ENCODE measurements around the gene EIF2A.
"Not testable (repeated sequence)": the region's sequence is repeated elsewhere in the genome, so short reads cannot be mapped to it uniquely, and the experiment has no call there.

EIF2A gene

DNA sequence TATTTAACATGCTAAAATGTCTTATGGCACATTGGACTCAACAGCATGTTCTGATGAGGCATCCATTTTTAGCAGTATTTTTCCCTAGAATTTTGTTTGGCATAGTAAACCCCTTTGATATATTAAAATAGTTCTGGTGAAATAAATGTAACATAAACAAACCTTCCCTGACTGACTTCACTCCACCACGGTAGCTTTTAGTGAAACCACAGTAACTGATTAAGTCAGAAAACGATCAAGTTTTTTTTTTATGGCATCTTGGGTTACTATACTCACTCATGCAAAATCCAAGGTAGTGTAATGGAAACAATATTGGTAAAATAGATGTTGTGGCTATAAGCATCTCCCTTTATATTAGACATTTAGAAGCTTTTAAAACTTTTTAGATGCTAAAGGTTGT is 3.1 kb upstream of the EIF2A start:
- no peak for DNase-seq (ENCODE audit: low spot score)

DNA sequence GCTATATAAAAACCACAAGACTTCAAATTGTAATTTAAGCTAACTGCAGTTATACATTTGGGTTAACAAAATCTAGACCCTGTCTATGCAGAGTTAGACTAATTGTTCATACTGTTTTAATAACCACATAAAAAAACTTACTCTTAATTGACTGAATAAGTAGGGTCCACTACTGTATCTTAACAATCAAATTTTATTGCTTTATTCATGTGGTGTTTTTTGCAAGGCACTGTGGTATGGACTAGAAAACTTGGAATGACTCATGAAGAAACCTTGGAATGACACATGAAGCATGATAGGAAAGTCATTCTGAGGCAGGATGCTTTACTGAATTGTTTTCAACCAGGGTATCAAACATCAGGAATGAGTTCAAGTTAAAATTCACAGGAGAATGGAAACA is 2.5 kb upstream of the EIF2A start:
- DNase-seq (ENCODE audit: low spot score), result peak; percentile 35

DNA sequence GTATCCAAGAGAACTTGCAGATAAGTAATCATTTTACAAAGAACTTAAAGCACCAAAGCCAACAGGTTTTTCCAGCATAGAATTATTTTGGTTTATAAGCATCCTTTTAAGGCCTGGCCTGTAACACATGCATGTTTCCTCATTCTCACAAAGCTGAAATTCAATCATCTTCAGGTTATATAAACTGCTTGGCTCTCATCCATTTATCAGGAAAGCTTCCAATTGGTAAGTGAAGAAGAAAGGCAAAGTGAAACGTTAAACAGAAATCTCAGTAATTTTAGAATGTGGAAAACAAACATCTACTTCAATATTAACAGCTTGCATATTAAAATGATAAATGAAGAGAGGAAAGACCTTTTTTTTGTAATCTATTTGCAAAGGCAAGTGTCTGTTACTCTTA is 1.9 kb upstream of the EIF2A start:
- no peak for DNase-seq (ENCODE audit: low spot score)

DNA sequence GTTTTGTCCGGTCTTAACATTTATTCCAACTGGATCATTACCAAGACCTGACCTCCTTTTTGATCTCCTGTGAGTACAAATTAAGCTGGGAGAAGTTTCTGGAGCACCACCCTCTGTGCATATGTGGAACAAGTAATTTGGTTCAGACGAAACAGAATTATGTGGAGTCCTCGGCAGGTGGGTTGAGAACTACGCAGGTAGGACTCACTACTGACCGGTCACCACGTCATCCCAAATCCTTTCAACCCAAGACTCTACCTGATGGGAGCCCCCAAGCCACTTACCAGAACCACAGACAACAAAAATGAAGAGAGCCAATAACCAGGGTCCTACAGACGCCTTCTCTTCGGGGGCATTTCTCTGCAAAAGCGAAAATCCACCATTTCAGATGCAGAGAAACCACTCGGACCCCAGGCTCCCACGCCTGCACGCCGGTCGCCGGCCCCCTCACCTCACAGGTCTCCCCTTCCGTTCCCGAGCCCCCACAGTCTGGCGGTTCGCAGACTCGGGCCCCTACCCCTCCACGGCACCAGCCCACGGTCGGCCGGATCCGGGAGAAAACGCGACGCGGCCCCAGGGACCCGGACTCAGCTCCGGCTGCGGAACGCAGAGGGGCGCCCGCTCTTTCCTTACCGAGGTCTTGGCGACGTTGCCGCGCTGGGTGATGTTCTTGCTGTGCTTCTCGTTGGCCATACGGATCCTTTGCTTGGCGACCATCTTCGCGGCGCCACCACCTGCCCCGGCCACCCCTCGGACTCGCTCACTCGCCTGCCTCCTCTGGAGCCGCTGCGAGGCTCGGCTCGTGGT is 965 bp upstream of the EIF2A start:
- no peak for DNase-seq (ENCODE audit: low spot score)

DNA sequence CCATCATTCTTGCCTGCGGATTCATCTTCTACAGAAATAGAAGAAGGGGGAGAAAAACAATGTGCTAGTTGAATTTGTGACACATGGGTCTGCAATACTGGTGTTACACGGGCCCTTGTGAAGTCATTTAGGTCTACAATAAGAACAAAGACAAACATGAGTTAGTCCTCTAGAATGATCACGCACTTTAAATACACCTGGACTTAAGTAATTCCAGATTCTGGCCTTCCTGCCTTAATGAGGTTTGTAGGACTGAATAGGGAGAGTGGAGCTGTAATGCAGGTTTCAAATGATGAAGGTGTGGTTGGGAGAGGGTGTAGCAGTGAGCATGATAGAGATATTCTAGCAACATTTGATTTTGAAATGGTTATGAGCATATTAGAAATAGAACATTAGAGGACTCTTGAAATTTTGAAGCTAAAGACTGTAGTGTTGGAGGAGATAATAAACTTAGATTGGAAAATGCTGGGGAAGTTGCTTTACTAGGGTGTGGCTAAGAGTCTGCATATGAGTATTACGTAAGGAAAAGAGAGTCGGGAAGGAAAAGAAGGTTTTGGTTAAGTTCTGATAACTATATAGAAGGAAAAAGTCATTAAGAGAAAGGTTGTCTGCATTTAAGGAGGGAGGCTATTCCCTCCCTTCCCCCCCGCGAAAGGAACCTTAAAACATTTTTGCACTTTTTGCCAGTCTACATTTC is 606 bp downstream of the EIF2A start:
- no peak for DNase-seq (ENCODE audit: low spot score)

DNA sequence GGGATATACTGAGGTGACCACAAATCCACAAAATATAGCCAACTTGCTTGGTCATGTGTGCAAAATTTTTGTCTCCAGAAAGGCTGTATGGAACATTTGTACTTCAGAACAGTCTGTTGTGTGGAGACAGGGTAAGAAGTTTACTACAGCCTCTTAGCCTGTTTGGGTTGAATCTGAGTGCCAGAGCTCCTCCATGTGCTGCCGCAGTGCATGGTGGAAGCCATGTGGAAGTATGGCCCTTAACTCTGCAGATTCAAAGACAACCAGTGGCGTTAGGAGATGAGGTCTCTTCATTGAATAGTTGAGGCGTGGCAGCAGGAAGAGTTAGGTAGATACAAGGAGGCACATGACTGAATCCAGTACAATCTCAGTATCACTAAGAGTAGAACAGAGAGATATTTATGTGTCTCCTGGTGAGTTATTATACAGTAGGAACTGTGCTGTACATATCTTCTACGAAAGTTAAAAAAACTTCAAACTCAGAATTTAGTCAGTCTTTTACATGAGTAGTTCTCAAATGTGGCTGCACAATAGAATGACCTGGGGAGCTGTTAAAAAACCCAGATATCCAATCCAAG is 9.4 kb downstream of the EIF2A start:
- no peak for DNase-seq (ENCODE audit: low spot score)

DNA sequence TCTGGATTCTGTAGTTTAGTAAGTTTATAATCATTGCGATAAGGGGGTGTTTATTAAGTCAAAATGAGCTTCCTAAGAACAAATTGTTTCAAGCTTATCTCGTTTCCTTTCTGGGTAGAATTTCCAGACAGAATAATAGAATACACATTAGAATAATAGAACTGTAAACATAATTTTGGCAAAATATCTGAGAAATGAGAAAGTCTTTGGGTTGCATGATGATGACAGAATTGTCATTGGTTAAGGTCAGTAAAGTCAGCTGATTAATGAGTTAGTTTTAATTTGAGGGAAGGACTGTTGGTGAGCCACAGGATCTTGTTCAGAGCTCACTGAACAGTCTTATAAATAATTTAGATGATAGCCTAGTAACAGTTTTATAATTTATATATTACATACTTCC is 10.2 kb downstream of the EIF2A start:
- DNase-seq (ENCODE audit: low spot score), result no peak

DNA sequence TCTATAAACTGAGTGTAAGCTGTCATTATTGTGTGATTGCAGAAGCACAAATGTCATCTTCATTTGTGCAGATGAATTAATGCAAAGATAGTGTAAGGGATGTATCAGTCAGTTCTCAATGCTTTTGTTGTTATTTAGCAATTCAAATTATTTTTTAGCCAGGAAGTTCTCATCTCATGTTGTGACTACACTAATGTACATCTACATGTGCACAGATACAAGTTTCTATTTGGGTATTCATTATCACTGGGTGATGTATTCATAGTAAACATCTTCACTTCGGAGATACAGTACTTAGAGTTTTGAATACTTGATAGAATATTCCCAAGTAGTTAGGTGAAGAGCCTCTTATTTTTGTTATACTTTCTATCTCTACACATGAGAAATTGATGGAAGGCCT is 11.1 kb downstream of the EIF2A start:
- no peak for DNase-seq (ENCODE audit: low spot score)

DNA sequence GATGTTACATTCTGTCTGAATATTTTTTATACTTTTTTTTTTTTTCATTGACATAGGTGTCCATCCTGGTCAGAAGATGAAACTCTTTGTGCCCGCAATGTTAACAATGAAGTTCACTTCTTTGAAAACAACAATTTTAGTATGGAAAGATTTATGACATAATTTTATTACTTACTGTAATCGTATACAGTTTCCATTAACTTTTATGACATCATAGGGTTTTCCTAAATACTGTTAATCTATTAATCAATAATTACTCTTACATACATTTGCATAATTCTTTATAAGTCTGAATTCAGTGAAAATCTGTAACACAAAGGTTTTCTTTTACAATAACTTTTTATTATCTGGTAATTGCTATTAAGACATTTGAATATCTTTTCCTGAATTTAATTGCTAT is 17.7 kb downstream of the EIF2A start:
- DNase-seq (ENCODE audit: low spot score), result no peak

DNA sequence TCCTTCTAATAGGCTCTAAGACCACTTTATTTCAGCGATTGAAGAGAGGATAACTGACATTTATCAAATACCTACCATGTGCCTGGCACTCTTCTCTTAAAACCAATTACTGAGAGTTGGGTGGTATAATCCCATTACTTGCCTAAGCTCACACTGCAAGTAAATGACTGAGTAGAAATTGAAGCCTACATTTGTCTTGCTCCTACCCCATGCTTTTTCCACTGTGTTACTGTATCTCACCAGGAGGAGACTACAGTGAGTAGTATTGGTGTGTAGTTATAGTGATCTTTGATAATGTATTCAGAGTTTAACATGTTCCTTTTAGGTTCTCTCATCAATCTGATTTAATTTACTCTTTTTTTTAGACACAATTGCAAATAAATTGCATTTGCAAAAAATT is 20.7 kb downstream of the EIF2A start:
- no peak for DNase-seq (ENCODE audit: low spot score)

DNA sequence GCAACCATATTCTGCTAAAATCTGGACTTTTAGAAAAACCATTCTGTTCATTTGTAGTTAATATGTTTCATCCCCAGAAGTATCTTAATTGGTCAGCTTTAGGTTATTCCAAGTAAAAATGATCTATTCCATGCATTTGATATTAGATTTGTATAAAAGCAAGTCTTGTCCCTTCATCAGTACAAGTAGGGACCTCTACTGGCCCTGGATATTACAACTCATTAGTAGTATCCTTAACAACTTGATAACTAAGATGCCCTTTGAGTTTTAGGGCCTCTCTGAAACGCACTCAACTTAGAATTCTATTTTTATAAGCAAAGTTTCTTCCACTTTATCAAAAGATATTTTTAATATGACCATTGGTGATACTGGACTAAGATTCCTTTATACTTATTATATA is 31.3 kb downstream of the EIF2A start:
- peak; percentile 7 for DNase-seq (ENCODE audit: low spot score)

DNA sequence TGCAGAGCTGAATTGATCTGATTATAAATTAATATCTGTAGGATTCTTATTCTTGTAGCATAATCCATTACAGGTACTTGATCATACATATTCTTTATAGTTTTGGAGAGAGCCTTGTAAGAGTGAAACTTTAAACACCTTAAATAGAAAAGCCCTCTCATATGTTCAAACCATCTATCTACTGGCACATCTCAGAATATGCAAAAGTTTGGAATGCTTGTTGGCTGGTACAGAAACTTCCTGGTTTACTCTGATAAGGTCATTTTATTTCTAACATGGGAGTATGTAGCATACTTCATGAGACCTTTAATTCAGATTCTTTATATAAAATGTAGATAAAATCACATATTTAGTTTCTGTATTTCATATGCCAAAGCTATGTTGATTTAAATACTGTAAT is 34.6 kb downstream of the EIF2A start:
- DNase-seq (ENCODE audit: low spot score), result no peak

DNA sequence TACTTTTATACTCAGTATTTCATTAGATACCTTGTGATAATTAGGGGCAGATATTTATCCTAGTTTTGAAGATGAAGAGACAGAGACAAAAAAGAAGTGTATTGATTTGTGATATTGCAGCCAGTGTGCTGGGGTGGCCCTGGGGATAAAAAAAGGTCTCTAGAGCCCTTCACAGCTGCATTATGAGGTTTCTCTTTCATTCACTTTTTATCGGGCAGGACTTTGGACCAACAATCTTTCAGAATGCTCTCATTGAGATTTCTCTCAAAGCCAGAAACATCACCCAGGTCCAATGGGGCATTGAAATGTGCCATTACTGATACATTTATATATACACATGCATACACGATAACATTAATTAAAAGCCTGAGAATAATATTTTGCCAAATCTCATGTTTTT is 36.0 kb downstream of the EIF2A start:
- DNase-seq (ENCODE audit: low spot score), result no peak

DNA sequence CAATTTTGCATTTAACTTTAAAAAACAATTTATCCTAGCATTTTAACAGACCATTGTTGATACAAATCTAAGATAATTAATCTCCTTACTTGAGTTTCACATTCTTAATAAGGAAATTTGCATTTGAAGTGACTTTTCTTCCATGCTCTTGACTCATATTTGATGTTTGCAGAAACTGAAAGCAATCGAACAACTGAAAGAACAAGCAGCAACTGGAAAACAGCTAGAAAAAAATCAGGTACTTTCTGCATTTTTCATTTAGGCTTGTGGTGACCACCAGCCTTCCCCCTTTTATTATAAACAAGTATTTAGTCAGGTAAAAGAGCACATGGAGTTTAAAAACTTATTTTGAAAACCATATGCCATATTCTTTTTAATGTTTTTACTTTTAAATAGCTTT is 36.4 kb downstream of the EIF2A start:
- no peak for DNase-seq (ENCODE audit: low spot score)

DNA sequence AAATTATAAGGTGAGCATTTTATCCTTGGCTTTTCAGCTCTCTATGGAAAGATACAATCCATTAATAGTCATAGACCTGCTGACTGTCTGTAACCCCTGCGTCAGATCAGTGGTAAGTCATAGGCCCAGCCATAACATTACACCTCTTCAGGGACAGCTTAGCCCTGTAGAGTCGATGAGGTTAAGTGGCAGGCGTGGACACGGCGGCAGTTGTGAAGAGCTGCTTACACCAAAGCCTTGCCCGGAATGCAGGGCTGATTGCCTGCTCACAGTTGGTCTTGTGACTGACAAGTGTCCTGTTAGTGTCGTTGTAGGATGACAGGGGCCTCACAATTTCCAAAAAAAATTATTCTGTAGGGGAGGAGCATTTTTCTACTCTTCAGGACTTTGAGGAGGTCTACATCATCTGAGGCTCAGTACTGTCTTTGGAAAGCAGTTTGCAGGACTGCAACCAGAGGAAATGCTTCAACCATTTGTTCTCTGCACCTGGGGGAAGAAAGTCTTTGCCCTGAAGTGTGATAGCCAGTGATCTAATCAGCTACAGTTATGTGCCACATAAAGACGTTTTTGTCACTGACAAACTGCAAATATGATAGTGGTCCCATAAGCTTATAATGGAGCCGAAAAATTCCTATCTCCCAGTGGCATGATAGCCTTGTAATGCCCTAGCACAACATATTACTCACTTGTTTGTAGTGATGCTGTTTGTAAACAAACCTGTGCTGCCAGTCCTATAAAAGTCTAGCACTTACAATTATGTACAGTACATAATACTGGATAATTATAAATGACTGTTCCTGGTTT is 41.6 kb downstream of the EIF2A start:
- no peak for DNase-seq (ENCODE audit: low spot score)

DNA sequence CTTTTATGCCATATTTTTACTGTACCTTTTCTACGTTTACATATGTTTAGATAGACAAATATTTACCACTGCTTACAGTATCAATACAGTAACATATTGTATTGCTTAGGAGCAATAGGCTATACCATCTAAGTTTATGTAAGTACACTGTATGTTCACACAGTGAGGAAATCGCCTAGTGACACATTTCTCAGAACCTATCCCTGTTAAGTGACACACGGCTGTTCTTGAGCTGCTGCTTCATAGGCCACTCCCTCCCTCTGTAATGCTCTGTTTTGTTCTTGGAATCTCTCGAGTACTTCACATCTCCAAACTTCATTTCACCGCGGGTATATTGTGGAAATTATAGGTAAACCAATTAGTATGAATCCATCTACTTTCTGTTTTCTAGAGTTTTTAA is 43.2 kb downstream of the EIF2A start:
- DNase-seq (ENCODE audit: low spot score), result no peak

DNA sequence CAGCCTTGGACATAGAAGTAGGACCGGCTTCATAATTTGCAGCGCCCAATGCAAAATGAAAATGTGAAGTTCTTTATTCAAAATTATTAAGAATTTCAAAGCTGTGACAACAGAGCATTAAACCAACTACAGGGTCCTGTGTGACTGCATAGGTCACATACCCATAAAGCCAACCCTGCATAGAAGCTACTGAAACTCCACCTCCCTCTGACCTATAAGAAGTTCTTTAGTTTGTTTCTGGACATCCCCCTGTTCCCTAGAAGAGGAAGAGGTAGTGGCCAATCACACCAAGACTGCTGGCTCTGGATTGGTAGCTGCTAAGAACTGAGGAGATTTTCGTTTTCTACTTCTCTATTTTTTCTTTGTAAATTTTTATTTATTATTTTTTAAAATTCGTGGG is 47.6 kb downstream of the EIF2A start:
- DNase-seq (ENCODE audit: low spot score), result no peak

DNA sequence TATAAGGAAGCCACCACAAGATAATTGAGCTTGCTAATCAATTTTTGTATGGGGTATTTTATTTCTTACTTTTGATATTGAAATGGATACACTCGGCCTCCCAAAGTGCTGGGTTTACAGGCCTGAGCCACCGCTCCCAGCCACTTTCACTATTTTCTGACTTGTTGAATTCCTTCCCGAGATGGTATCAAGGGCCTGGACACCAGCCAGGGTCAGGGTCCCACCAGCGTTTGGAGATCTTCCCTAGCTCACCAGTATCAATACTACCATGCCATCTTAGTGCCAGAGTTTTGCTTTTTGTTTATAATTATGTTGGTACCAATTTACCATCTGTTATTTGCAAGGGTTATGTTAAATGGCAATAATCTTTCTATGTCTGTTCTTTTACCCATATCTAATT is 51.1 kb downstream of the EIF2A start:
- no peak for DNase-seq (ENCODE audit: low spot score)

DNA sequence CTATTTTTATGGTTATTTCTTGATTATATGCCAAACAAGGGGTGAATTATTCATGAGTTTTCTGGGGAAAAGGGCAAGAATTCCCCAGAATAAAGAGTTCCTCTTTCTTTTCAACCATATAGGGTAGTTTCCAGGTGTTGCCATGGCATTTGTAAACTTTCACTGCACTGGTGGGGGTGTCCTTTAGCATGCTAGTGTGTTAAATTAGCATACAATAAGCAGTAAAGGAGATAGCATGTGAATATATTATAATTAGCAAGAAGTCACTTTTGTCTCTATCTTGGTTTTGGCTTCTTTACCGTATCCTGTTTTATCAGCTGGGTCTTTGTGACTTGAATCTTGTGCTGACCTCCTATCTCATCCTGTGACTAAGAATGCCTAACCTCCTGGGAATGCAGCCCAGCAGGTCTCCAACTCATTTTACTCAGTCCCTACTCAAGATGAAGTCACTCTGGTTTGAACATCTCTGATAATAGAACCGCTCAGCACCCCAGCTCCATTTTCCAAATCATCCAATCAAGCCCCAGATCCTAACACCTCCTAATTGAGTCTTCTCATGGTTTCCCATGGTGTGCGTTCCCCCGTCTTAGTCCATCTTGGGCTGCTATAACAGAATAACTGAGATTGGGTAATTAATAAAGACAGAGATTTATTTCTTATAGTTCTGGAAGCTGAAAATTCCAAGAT is 53.2 kb downstream of the EIF2A start:
- peak; percentile 29 for DNase-seq (ENCODE audit: low spot score)

DNA sequence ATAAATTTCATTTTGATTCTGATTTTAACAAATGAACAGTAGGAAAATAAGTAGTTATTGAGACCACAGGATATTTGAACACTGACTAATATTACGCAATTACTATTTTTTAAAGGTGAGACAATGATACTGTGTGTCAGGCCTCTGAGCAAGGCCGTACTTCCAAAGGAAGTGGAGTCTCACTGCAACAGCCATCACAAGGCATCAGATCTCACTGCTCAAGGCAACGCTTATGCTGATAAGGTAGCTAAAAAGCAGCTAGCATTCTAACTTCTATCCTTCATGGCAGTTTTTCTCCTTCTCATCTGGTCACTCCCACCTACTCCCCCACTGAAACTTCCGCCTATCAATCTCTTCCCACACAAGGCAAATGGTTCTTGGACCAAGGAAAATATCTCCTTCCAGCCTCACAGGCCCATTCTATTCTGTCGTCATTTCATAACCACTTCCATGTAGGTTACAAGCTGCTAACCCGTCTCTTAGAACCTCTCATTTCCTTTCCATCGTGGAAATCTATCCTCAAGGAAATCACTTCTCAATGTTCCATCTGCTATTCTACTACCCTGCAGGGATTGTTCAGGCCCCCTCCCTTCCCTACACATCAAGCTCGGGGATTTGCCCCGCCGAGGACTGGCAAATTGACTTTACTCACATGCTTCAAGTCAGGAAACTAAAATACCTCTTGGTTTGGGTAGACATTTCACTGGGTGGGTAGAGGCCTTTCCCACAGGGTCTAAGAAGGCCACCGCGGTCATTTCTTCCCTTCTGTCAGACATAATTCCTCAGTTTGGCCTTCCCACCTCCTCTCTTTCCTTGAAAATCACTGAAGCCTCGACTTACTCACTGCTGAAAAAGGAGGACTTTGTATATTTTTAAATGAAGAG is 54.3 kb downstream of the EIF2A start:
- not testable (repeated sequence) for DNase-seq (ENCODE audit: low spot score)

Measured in hepatic stellate cell (primary cell).